Ovary (tissue), 9 donors: ENCODE measurements around the gene MRFAP1. TPM values are rescaled to one million over a fixed set of nuclear protein-coding genes. Genes with fewer than 3 reads are reported as not detected.

ENCODE experiments used
- DNase-seq, 5 donors: peaks; one replicate each; pipeline ENCODE4 v3.0.0-alpha.2; 2019 to 2020
- H3K27ac ChIP-seq, 2 donors: fragments of 200-600 bp; one replicate each; pipeline versions ENCODE4 v1.5.1 to v1.8.0; 2019 to 2022
- H3K27me3 ChIP-seq: fragments of 200-600 bp; one replicate; pipeline ENCODE4 v1.8.0; 2022
- H3K36me3 ChIP-seq: fragments of 200-600 bp; sonication (generic); one replicate; pipeline ENCODE4 v1.5.1; 2019
- H3K4me1 ChIP-seq: one replicate; pipeline ENCODE4 v1.8.1; 2013; ENCODE audit warnings: mild to moderate bottlenecking, moderate library complexity; ENCODE audit not compliant: insufficient read depth
- H3K4me3 ChIP-seq: fragments of 200-600 bp; sonication (generic); one replicate; pipeline ENCODE4 v1.5.1; 2017
- H3K9me3 ChIP-seq, 2 donors: fragments of 200-600 bp in 1 of 2; sonication (generic) in 1 of 2; one replicate each; pipeline versions ENCODE4 v1.5.1 to v1.8.1; 2013 to 2019; ENCODE audit warnings: mild to moderate bottlenecking in 1 of 2, moderate library complexity in 1 of 2
- CTCF ChIP-seq, 3 donors: fragments of 450-650 bp in 2 of 3; fragments of 200-600 bp in 1 of 3; IDR thresholded peaks; one replicate each; pipeline versions ENCODE4 v1.5.1 to v1.8.0; 2016 to 2022; ENCODE audit warnings: antibody characterized with exemption in 3 of 3, mild to moderate bottlenecking in 1 of 3
- EP300 ChIP-seq: sonication (generic); formaldehyde crosslinking; IDR thresholded peaks from one replicate; pipeline ENCODE4 v1.6.1; 2017; ENCODE audit warnings: antibody characterized with exemption
- POLR2A ChIP-seq: fragments of 450-650 bp; IDR thresholded peaks from one replicate; pipeline ENCODE4 v1.6.1; 2017; ENCODE audit warnings: antibody characterized with exemption, mild to moderate bottlenecking, moderate library complexity
- WGBS, 3 donors: extraction: QIAGEN DNeasy Blood & Tissue Kit in 1 of 3; methylation state at CpG; one replicate each; pipeline versions ENCODE4 v1.1.5 to v1.1.7; 2013 to 2017; 5-methylcytosine and 5-hydroxymethylcytosine counted together
- intact Hi-C, 4 donors: fragments of 100-400 bp; cut with DNase I; formaldehyde crosslinking; loops; one replicate each; pipeline versions ENCODE4 v1.11.0 to v1.15.1; 2022 to 2023
- polyA plus RNA-seq, 2 donors: library from polyadenylated mRNA; stranded (reverse); fragments of 200-250 nt in 1 of 2; fragments of 350-450 nt in 1 of 2; fragmentation: Illumina TruSeq in 1 of 2; extraction: RNeasy Lipid Tissue Mini Kit (QIAGEN cat#74804) in 1 of 2; gene quantifications; one replicate each; pipeline ENCODE4 v1.2.3, GENCODE V29; 2013 to 2014
- total RNA-seq, 7 donors: library from RNA; depleted of rRNA in 2 of 7; stranded (reverse); fragments of >200 nt in 2 of 7; fragmentation: NEBNext Ultra II Directional in 3 of 7; extraction: Animal tissue kit (Norgen Biotek cat#: 25700) in 3 of 7; gene quantifications; one replicate each; pipeline versions ENCODE4 v1.1.0 to v1.2.4, GENCODE V29; 2016 to 2023
- donor health status: DM: no; HTN: no; CAD: no; lungs with moderate emphysema.
- donor health status: DM: no; HTN: no; CAD: no.
- donor health status: Bipolar disorder and iron deficiency.
- donor health status: DM: yes; HTN: yes; CAD: no.
- donor health status: DM: no; HTN: no; CAD: no.
- donor health status: DM: yes; HTN: yes; CAD: no.

MRFAP1 gene
- total and polyA plus RNA-seq, 9 donors: 154 to 367 (median 324) TPM

DNA sequence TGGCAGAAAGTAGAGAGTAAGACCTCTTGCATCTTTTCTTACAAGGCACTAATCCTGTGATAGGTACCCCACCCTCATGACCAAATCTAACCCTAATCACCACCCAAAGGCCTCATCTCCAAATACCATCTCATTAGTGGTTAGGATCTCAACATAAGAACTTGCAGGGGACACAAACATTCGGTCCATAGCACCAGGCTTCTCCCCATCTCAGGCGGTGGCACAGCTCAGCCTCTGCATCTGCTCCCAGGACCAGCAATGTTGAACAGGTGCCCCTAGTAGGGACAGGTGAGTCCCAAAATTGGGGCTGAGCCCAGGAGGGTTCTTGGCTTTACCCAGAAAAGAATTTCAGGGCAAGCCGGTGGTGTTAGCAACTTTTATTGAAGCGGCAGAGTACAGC, 8.4 kb upstream of the MRFAP1 start:
- DNase-seq: peak in 1 of 5 donors; percentile 4
- TF ChIP-seq POLR2A (no peak), CTCF (IDR thresholded peaks at IDR 0.05) (no peak), EP300 (no peak)
- Histone ChIP-seq H3K9me3 (no peaks in the 10 kb centered on the region), H3K4me3 (no peak overlapping the region), H3K27me3 (no peaks in the 10 kb centered on the region), H3K36me3 (no peaks in the 10 kb centered on the region), H3K4me1 (no peaks in the 10 kb centered on the region), H3K27ac (no peak overlapping the region)
- WGBS, 3 donors: 90 to 97% (median 95%) methylated on average over 4 of the region's 4 CpGs
- intact Hi-C loops: no loop called here

DNA sequence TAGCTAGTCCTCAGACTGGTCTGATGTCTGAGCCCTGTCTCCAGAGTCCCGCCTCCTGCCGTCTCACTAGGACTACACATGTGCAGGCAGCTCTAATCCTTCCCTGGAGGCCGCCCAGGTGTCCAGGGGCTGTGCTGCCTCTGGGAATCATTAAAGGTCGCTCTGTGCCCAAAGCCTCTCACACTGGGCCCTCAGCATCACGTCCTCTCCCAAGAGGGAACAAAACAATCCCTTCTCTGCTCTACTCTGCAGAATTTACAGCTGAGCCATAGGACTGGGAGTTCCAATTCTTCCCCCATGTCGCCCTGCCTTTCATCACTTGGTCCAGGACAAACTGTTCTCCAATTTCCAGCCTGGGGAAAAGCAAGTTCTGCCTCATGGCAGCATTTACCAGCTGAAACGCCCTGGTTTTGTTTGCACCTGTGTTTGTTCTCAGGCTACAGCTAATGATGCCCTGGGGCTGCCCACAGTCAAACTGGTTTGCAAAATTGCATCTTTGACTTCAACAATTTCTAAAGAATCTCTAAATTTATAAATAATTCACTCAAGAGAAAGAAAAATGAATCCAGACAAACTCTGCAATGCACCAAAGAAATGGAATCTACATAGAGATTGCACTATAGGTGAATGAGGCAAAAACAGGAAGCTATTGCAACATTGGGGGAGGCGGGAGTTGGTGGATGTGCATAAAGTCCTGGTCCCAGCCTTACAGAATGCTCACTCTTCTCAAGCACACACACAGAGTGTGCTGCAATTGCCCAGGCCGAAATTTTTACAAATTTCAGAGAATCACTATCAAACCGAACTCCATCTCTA, 7.2 kb upstream of the MRFAP1 start:
- WGBS, 3 donors: 78 to 83% (median 82%) methylated on average over 10 of the region's 10 CpGs
- no peaks in the 10 kb centered on the region for H3K36me3 ChIP-seq
- peak in 1 of 5 donors; percentile 9 for DNase-seq
- intact Hi-C loops: no loop called here
- no peaks in the 10 kb centered on the region for H3K4me1 ChIP-seq
- no peak overlapping the region for H3K27ac ChIP-seq
- no peak for TF ChIP-seq POLR2A
- H3K27me3 ChIP-seq: no peaks in the 10 kb centered on the region
- H3K4me3 ChIP-seq: no peak overlapping the region
- no peaks in the 10 kb centered on the region for H3K9me3 ChIP-seq

DNA sequence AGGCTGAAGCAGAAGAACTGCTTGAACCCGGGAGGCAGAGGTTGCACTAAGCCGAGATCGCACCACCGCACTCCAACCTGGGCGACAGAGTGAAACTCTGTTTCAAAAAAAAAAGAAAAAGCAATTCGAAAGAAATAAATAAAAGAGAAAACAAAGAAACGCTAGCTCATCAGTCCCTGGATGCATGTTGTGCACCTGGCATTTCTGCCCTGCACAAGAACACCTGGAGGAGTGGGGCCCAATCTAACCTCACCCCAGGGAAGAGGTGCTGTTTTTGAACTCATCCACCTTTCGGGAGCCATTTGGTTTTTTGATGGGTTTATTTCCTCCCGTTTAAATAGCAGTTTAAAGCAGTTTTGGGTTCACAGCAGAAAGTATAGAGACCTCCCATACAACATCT, 5.7 kb upstream of the MRFAP1 start:
- Histone ChIP-seq H3K9me3 (no peaks in the 10 kb centered on the region), H3K36me3 (no peaks in the 10 kb centered on the region), H3K27ac (no peak overlapping the region), H3K27me3 (no peaks in the 10 kb centered on the region), H3K4me1 (no peaks in the 10 kb centered on the region), H3K4me3 (no peak overlapping the region)
- DNase-seq: peak in 1 of 5 donors; percentile 1
- TF ChIP-seq EP300 (no peak), CTCF (IDR thresholded peaks at IDR 0.05) (no peak), POLR2A (no peak)
- 89 to 94% (median 90%) methylated on average over 9 of the region's 9 CpGs for WGBS, 3 donors
- intact Hi-C loops: no loop called here

GRCh38 chr4:6639137-6639680, 1.3 kb upstream of the MRFAP1 start:
- H3K36me3 ChIP-seq: no peaks in the 10 kb centered on the region
- no peak for DNase-seq
- peaks cover 10% of the 10 kb centered on the region for H3K4me1 ChIP-seq
- H3K27ac ChIP-seq: no peak overlapping the region
- no peak for TF ChIP-seq POLR2A
- no peak for TF ChIP-seq CTCF (IDR thresholded peaks at IDR 0.05)
- WGBS, 3 donors: 89 to 92% (median 90%) methylated on average over 14 of the region's 14 CpGs
- H3K27me3 ChIP-seq: no peaks in the 10 kb centered on the region
- intact Hi-C loops: no loop called here
- H3K9me3 ChIP-seq: no peaks in the 10 kb centered on the region
- no peak overlapping the region for H3K4me3 ChIP-seq
